Thoracic aorta (tissue), 2 donors: Measurements from ENCODE around the gene HDAC7. TPM values are rescaled to one million over a fixed set of nuclear protein-coding genes. Genes with fewer than 3 reads are reported as not detected.
A peak's percentile ranks its signal among the peaks of the same experiment; 100 is the strongest.

Experiments used
- ATAC-seq: fragments of 150-250 bp; one replicate; pipeline ENCODE4 v1.8.0; 2017; ENCODE audit warnings: low read depth; ENCODE audit not compliant: insufficient number of reproducible peaks, low FRiP score
- DNase-seq: peaks from one replicate; pipeline ENCODE4 v3.0.0-alpha.2; 2020; ENCODE audit warnings: low spot score
- H3K27ac ChIP-seq, 2 donors: fragments of 200-600 bp; sonication (generic); 1 replicate in 1 of 2; 2 replicates in 1 of 2; pipeline ENCODE4 v1.5.1; 2016; ENCODE audit warnings: mild to moderate bottlenecking in 2 of 2, moderate library complexity in 2 of 2
- H3K27me3 ChIP-seq: fragments of 200-600 bp; sonication (generic); replicated peaks from 2 replicates; pipeline ENCODE4 v1.6.0; 2016; ENCODE audit warnings: mild to moderate bottlenecking; ENCODE audit not compliant: insufficient read depth
- H3K36me3 ChIP-seq: fragments of 200-600 bp; sonication (generic); one replicate; pipeline ENCODE4 v1.5.1; 2016
- H3K4me1 ChIP-seq, 2 donors: fragments of 200-600 bp; sonication (generic); 1 replicate in 1 of 2; 2 replicates in 1 of 2; pipeline versions ENCODE4 v1.5.1 to v1.6.0; 2016; ENCODE audit warnings: low read depth in 2 of 2, mild to moderate bottlenecking in 1 of 2; ENCODE audit not compliant: control insufficient read depth in 1 of 2
- H3K4me3 ChIP-seq: fragments of 200-600 bp; sonication (generic); 2 replicates; pipeline ENCODE4 v1.5.1; 2016; ENCODE audit warnings: mild to moderate bottlenecking
- H3K9me3 ChIP-seq: fragments of 200-600 bp; sonication (generic); 2 replicates; pipeline ENCODE4 v1.5.1; 2016
- total RNA-seq, 2 donors: library from RNA; depleted of rRNA; stranded (reverse); fragments of >200 nt; gene quantifications; one replicate each; pipeline versions ENCODE4 v1.1.0 to v1.2.3, GENCODE V29; 2016
- TF ChIP-seq, protein P1 (sequence below): fragments of 200-600 bp; sonication (generic); IDR thresholded peaks from one replicate; pipeline ENCODE4 v1.5.1; 2019; ENCODE audit warnings: antibody characterized with exemption

HDAC7 gene
- total RNA-seq, 2 donors from 2014 or later: 77.8 to 112 TPM

DNA sequence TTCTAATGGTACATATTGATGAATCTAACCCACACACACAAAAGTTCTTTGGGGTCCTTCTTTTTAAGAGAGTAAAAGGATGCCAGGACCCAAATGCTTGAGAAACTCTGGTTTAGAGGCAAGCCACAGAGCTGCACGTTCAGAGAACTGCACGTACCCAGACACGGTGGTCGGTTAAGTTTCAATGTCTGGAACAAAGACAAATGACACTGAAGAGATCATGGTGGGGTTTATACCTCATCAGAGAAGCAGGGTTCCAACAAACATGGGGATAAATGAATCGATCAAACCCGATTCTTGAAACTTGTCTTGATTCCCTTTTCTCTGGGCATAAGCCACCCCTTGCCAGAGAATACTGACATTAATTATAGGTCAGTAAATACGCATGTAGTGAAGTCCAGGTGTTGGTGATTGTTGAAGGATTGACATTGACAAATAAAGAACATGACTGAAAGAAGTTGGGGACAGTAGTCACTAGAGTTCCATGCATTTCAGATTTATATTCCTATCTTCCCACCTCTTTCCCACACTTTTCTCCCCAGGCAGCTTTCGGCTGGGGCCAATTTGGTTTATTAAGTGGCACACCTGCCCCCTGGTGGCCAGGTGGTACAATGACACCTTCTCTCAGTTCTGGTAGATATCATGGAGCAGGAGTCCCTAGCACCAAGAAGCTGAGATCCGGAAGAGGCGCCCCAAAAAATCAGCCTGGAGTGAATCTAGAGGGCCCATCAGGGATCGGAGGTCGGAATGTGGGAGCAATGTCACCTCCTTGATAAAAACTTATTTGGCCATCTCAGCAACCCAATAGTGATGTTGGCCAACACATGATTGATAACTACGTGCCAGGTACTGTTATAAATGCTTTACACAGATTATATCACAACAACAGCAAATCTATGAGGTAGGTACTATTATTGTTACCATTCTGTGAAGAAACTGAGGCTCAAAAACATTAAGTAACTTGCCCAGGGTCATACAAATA lies 17.8 kb upstream of the HDAC7 start:
- no peak overlapping the region for H3K27ac ChIP-seq
- H3K4me3 ChIP-seq: no peak overlapping the region
- ATAC-seq (peak; percentile 55), DNase-seq (peak; percentile 61)
- H3K9me3 ChIP-seq: no peaks in the 10 kb centered on the region
- H3K4me1 ChIP-seq: peaks cover 0 to 6% of the 10 kb centered on the region in 2 donors
- TF ChIP-seq, protein P1, sequence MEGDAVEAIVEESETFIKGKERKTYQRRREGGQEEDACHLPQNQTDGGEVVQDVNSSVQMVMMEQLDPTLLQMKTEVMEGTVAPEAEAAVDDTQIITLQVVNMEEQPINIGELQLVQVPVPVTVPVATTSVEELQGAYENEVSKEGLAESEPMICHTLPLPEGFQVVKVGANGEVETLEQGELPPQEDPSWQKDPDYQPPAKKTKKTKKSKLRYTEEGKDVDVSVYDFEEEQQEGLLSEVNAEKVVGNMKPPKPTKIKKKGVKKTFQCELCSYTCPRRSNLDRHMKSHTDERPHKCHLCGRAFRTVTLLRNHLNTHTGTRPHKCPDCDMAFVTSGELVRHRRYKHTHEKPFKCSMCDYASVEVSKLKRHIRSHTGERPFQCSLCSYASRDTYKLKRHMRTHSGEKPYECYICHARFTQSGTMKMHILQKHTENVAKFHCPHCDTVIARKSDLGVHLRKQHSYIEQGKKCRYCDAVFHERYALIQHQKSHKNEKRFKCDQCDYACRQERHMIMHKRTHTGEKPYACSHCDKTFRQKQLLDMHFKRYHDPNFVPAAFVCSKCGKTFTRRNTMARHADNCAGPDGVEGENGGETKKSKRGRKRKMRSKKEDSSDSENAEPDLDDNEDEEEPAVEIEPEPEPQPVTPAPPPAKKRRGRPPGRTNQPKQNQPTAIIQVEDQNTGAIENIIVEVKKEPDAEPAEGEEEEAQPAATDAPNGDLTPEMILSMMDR: peak; percentile 92
- H3K27me3 ChIP-seq: no peaks in the 10 kb centered on the region
- H3K36me3 ChIP-seq: no peaks in the 10 kb centered on the region

DNA sequence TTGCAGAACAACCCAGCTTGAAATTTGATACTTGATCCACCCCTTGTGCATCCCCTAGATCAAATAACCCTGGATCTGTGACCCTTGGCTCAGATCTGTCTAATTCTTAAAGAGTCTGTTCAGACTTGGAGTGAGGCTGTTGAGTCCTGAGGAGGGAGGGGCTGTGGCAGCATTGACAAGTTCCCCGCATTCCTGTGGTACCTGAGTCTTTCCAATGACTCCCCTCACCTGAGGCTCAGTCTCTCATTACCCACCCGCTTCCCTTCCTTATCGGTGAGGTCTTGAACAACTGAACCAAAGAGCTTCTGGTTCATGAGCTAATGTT lies 16.1 kb upstream of the HDAC7 start:
- no peak for ATAC-seq
- Histone ChIP-seq H3K4me1 (peaks cover 0 to 6% of the 10 kb centered on the region in 2 donors), H3K9me3 (no peaks in the 10 kb centered on the region), H3K4me3 (no peak overlapping the region), H3K36me3 (no peaks in the 10 kb centered on the region), H3K27me3 (no peaks in the 10 kb centered on the region), H3K27ac (no peak overlapping the region)
- TF ChIP-seq, protein P1: no peak
- no peak for DNase-seq

DNA sequence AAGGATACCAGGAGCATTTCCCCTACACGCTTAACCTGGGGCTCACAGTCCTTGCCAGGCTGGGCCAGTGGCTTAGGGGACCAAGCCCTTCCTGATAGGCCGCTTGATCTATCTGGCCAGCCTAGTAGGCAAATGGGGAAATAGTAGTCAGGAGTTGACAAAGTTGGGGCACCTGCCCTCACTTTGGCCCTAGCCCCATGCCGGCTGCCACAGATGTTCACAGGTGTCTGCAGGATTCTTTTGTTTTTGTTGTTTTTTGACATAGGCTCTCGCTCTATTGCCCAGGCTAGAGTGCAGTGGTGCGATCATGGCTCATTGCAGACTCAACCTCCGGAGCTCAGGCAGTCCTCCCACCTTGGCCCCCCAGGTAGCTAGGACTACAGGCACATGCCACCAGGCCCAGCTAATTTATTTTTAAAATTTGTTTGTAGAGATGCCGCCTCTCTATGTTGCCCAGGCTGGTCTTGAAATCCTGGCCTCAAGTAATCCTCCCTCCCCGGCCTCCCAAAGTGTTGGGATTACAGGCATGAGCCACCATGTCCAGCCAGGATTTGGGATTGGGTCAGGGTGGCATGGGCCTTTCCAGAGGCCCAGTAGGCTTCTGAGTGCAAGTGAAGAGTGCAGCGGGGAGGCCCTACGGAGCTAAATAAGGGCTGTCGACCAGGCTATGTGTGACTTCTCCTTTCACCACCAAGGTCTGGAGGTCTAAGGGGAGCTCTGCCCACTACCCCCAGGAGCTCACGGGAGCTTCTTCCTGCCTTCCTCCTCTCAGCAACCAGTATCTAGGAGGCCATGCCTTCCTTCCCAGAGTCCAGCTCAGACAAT lies 15.5 kb upstream of the HDAC7 start:
- H3K4me1 ChIP-seq: peaks cover 0 to 6% of the 10 kb centered on the region in 2 donors
- no peaks in the 10 kb centered on the region for H3K27me3 ChIP-seq
- no peak overlapping the region for H3K27ac ChIP-seq
- H3K36me3 ChIP-seq: no peaks in the 10 kb centered on the region
- H3K4me3 ChIP-seq: no peak overlapping the region
- no peaks in the 10 kb centered on the region for H3K9me3 ChIP-seq
- TF ChIP-seq, protein P1: no peak
- ATAC-seq (no peak), DNase-seq (no peak)

DNA sequence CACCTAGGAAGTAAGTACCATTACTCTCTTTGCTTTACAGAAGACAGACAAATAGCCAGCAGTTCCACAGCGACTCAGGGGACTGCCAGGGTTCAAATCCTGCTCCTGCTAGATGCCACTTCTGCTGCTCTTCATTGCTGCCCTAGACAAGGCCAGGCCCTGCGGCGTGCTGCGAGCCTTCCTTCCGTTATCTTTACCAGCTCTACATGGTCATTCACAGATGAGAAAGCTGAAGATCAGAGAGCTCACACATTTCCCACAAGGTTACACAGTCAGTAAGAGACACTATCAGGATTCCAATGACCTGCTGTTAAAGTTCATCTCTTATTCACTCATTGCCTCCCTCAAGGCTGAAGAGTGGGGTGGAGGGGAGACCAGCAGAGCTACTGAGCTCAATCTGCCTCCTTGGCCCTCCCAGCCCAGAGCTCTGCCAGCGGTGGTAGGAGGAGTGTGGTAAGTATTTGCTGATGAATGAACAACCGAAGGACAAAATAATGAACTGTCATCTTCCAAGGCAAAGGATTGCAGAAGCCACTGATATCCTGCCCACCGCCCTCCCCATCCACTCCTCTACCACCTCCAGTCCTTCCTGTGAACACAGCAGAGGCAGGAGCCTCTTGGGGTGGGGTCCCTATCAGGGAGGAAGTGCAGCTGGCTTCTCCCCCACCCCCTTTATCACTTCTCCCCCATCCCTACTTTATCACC lies 14.6 kb upstream of the HDAC7 start:
- no peak overlapping the region for H3K4me3 ChIP-seq
- H3K4me1 ChIP-seq: peaks cover 3 to 9% of the 10 kb centered on the region in 2 donors
- ATAC-seq (no peak), DNase-seq (no peak)
- no peaks in the 10 kb centered on the region for H3K27me3 ChIP-seq
- TF ChIP-seq, protein P1: no peak
- no peaks in the 10 kb centered on the region for H3K36me3 ChIP-seq
- H3K9me3 ChIP-seq: no peaks in the 10 kb centered on the region
- H3K27ac ChIP-seq: no peak overlapping the region
